GM21619 (cell line): ENCODE data around the gene VTI1A.
"Not testable (repeated sequence)": the region's sequence is repeated elsewhere in the genome, so short reads cannot be mapped to it uniquely, and the experiment has no call there.

Source experiments
- ATAC-seq: cut with Tn5 transposase; IDR thresholded peaks from one replicate; pipeline ENCODE4 v1.9.1; 2021; ENCODE audit not compliant: unreplicated experiment

The VTI1A gene

GRCh38 chr10:112454910-112455779, 8.1 kb downstream of the VTI1A start:
- no peak for ATAC-seq

- no peak for ATAC-seq
Observed at GRCh38 chr10:112456533-112456932, 9.5 kb downstream of the VTI1A start.

GRCh38 chr10:112460366-112460765, 13.4 kb downstream of the VTI1A start:
- no peak for ATAC-seq

- ATAC-seq, result no peak
Observed at GRCh38 chr10:112461029-112461887, 14.2 kb downstream of the VTI1A start.

GRCh38 chr10:112464074-112464473, 17.1 kb downstream of the VTI1A start:
- not testable (repeated sequence) for ATAC-seq

GRCh38 chr10:112465299-112465883, 18.4 kb downstream of the VTI1A start:
- no peak for ATAC-seq

GRCh38 chr10:112466802-112467201, 19.8 kb downstream of the VTI1A start:
- no peak for ATAC-seq

GRCh38 chr10:112467541-112468075, 20.6 kb downstream of the VTI1A start:
- no peak for ATAC-seq

GRCh38 chr10:112471878-112472487, 25.0 kb downstream of the VTI1A start:
- ATAC-seq, result peak; percentile 87

GRCh38 chr10:112475575-112476218, 28.7 kb downstream of the VTI1A start:
- ATAC-seq, result no peak

GRCh38 chr10:112481602-112482001, 34.6 kb downstream of the VTI1A start:
- ATAC-seq, result no peak

- no peak for ATAC-seq
Observed at GRCh38 chr10:112484399-112484798, 37.4 kb downstream of the VTI1A start.

GRCh38 chr10:112487964-112488363, 40.9 kb downstream of the VTI1A start:
- no peak for ATAC-seq

- ATAC-seq, result no peak
Observed at GRCh38 chr10:112490545-112490944, 43.5 kb downstream of the VTI1A start.

GRCh38 chr10:112491144-112491543, 44.1 kb downstream of the VTI1A start:
- ATAC-seq, result no peak

- no peak for ATAC-seq
Observed at GRCh38 chr10:112492736-112493135, 45.7 kb downstream of the VTI1A start.

- ATAC-seq, result peak; percentile 90
Observed at GRCh38 chr10:112497347-112497950, 50.4 kb downstream of the VTI1A start.

GRCh38 chr10:112498806-112499205, 51.8 kb downstream of the VTI1A start:
- no peak for ATAC-seq

GRCh38 chr10:112499985-112500384, 53.0 kb downstream of the VTI1A start:
- not testable (repeated sequence) for ATAC-seq

- ATAC-seq, result no peak
Observed at GRCh38 chr10:112502536-112502935, 55.5 kb downstream of the VTI1A start.
